Limb (tissue), 2 donors: ENCODE data around the gene NRM.

Experiments
- DNase-seq, 2 donors: peaks; one replicate each; pipeline ENCODE4 v3.0.0-alpha.2; 2016; ENCODE audit errors: extremely low spot score in 2 of 2

Gene NRM

DNA sequence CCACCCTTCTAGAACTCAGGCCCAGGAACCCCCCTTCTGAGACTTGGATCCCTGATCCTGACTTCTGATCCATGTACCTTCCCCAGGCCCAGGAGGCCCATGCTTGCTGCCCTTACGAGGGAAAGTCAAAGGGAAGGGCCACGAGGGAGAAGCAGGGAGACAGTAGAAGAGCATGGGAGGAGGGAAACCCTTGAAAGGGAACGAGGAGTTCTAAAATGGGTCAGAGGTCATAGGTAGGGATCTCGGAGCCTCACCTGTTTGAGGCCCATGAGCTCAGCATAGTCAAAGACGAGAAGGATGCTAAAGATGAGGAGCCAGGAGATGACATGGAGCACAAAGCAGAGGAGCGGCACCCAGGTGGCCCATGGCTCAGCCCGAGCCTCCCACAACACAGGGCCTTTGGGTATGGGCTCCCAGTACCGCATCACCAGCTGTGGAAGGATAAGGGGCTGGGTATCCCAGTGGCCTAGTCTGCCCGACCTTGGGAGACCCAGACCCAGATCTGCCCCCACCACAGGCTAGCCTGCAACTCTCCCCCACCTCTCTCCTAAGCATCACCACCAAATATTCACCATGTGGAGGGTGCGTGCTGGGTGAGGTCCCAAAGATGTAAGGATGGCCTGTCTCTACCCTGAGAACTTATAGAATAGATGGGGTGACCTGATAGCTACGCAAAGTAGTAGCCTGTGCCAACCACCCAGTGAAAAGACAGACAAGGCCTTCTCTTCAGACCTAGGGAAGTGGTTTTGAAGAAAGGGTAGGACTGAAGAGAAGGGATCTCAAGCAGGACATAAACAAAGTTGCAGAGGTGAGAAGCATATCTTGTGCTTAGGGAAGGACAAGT lies 1.5 kb downstream of the NRM start:
- no peak for DNase-seq

DNA sequence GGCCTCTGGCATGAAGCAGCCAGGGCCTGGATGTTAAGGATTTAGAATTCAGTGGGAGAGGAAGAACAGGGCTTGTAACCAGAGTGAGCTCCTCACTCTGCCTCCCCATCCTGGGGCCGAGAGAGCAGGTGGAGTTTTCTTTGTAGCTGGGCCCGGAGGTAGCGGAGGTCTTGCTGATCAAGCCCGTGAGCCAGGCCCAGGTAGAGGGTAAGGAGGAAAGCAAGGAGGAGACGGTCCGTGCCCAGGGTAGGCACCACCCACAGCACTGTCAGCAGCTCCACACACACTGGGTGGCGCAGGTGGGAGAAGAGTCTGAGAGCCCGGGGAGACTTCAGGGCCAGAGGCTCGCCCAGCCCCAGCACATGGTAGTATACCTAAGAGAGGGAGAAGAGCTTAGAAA lies 2.2 kb downstream of the NRM start:
- no peak for DNase-seq

DNA sequence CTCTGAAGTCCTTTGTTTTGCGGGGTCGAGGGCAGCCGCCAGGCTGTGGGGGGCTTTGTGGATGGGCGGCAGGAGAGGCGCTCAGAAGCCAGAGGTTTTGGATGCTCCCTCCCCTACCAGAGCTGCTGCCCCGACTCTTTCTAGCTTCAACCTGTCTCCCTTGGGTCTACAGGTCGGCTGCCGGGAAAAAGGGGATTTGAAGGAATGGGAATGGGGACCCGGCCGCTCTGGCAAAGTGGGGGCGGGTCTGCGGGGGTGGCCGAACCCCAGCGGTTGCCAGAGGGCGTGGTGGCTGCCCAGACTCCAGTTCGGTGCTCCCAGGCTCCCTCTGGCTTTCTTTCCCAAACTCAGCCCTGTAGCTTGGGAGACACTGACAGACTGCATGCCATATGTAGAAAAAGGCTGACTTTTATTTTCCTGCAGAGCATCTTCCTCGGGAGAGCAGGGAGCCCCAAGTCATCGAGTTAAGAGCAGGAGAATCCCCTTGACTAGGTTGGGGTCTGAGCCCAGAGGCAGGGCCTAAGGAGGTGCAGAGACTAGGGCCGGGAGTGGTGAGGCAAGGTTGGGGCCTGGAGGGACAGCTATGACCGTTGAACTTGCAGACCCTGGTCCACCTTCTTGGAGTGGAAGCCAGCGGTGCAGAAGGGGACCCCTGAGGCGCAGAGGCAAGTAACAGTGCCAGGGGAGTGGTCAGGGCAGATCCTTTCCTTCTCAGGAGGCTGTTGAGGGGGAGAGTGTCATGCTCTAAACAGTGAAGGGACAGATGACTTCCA lies 2.9 kb downstream of the NRM start:
- DNase-seq, result peak in 1 of 2 donors; percentile 28

- DNase-seq, result peak; percentile 92 to 95
These were observed 3.7 kb downstream of the NRM start for GRCh38 chr6:30686908-30687658.

- peak; percentile 60 to 86 for DNase-seq
These were observed 4.5 kb downstream of the NRM start, which contains the start of gene PPP1R18 for GRCh38 chr6:30686009-30686907. Gene PPP1R18, minus strand, starts transcription at chr6:30686645. Its CDS starts 627 bp downstream, at chr6:30686018.

GRCh38 chr6:30685157-30686008 lies 5.4 kb downstream of the NRM start:
- DNase-seq, result no peak

- no peak for DNase-seq
These were observed 6.2 kb downstream of the NRM start for GRCh38 chr6:30684386-30685156.

DNA sequence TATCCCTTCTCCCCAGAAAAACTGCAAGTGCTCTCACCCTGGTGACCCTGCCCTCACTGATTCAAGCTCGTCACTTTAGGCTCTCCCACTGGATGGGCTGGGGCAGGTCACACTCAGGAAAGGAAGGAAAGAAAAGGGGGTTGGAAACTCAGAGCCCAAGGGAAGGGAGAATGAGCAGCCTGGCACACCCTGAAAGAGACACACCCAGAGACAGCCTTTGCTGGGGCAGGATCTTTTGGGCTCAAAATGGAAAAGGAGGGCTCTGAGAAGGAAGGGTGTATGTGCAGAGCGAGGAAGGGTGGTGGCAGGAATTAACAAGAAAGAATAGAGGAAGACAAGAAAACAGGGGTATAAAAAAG lies 6.8 kb downstream of the NRM start:
- no peak for DNase-seq

DNA sequence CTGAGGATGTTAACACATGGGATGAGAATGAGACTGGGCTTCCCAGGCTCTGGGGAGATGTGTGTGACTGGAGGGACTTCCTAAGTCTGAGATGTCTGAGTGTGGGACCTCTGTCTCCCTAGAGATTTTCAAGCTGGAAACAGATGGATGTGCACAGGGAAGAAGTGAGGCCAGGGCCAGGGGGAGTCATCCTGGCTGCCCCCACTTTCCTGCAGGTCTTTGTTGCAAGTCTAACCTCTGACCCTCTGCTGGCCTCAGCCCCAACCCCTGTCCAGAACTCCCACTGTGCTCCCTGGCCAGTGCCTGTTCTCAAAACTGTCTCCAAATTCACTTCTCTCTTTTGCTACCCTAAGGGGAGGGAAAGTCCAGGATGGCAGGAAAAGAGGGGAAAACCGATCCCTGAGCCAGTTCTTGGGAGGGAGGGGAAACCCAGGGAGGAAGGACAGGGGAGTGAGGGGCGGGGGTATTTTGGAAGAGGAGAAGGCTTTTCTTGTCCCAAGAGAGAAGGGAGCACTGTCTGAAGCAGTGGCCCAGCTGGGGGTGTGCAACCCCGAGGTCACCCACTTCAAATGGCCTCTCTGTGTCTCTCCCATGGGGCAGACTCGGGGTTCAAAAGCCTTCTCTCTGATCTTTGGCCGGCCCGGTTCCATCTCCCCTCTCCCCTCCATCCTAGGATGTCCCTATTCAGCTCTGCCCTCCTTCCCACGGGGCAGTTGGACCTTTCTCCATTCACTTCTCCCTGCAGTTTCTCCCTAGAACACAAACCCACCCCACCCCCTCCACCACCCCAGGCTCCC lies 7.4 kb downstream of the NRM start:
- DNase-seq, result no peak

GRCh38 chr6:30682143-30683117 lies 8.4 kb downstream of the NRM start:
- DNase-seq, result peak; percentile 11 to 50

GRCh38 chr6:30681766-30682142 lies 9.0 kb downstream of the NRM start:
- DNase-seq, result no peak

DNA sequence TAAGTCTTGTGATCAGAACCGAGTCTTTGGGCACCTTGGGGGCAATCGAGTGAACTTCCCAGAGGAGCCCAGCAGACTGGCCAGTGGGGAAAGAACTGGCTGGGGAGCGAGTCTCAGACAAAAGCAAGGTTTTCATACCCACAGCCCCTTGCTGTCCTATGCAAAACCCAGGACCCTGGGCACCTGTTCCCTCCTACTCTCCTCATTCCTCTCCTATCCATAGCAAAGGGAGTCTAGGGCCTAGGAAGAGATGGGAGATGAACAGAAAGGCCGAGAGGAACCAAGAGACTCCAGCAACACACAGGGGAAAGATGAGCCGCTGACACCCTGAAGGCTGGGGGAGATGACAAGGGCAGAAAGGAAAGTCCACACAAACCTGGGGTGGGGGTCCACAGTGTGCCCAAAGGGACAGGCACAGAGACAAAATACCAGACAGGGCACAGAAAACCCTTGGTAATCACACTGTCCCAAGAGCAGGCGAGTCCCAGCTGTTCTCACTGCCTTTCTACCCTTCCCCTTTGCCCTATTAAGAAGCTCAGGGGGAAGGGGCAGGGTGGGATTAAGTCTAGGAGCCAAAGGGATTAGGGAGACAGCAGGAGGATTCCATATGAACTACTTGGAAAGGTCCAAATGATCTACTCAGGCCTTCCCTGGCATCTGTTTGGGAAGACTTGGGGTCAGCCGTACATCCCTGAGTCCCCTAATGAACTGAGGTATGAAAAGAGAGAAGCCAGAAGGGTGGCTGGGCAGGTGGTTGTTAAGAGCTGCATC lies 10.8 kb downstream of the NRM start:
- no peak for DNase-seq

GRCh38 chr6:30678964-30679726 lies 11.6 kb downstream of the NRM start:
- DNase-seq, result peak; percentile 78 to 92

DNA sequence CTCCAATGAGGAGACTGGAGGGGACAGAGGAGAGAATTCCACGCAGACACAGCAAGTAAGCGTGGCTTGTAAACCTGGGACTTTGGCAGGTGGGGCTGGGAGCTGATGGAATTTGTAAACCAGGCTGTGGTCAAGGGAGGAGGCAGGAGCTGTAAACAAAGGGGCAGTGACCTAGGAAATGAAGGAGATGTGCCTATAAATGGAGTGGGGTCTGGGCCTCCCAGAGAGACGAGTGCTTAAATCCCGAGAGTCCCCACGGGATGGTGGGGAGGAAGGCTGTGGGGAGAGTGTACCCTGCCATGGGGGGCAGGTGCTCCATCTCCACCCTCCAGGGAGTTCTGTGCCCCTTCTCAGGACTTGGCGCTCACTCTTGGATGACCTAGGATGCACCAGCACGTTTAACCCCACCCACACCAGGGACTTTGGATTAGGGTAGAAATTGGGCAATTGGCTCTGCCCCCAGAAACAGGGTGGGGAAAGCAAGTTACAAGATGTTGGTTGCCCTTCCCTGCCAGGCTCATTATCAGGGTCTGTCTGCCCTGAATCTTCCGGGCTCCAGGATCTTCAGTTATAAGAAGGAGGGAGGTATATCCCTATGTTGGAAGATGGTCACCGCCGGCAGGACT lies 14.0 kb downstream of the NRM start:
- no peak for DNase-seq
